IPS-18a (cell line): ENCODE results near the gene MYO7A.

ENCODE experiments used
- H3K27ac ChIP-seq: one replicate; pipeline ENCODE4 v1.5.1; 2013; ENCODE audit warnings: low read length
- H3K27me3 ChIP-seq: one replicate; pipeline ENCODE4 v1.6.1; 2013; ENCODE audit warnings: mild to moderate bottlenecking, low read length; ENCODE audit not compliant: control insufficient read depth, insufficient read depth
- H3K36me3 ChIP-seq: one replicate; pipeline ENCODE4 v1.6.1; 2013; ENCODE audit warnings: low read depth, low read length; ENCODE audit not compliant: control insufficient read depth
- H3K4me1 ChIP-seq: one replicate; pipeline ENCODE4 v1.6.1; 2013; ENCODE audit warnings: low read depth, low read length; ENCODE audit not compliant: control insufficient read depth
- H3K4me3 ChIP-seq: one replicate; pipeline ENCODE4 v1.5.1; 2013; ENCODE audit warnings: low read length
- H3K9ac ChIP-seq: one replicate; pipeline ENCODE4 v1.6.1; 2013; ENCODE audit warnings: mild to moderate bottlenecking, low read length, moderate library complexity
- H3K9me3 ChIP-seq: one replicate; pipeline ENCODE4 v1.6.1; 2013; ENCODE audit warnings: low read depth, low read length; ENCODE audit not compliant: control insufficient read depth

MYO7A gene

GRCh38 chr11:77087723-77088225 is 40.3 kb upstream of the MYO7A start:
- no peaks in the 10 kb centered on the region for H3K27me3 ChIP-seq
- no peaks in the 10 kb centered on the region for H3K36me3 ChIP-seq
- H3K4me1 ChIP-seq = peaks cover 5% of the 10 kb centered on the region
- no peak overlapping the region for H3K27ac ChIP-seq
- no peak overlapping the region for H3K9ac ChIP-seq
- H3K4me3 ChIP-seq = no peak overlapping the region
- no peaks in the 10 kb centered on the region for H3K9me3 ChIP-seq

- H3K4me3 ChIP-seq = no peak overlapping the region
- H3K27me3 ChIP-seq = no peaks in the 10 kb centered on the region
- no peak overlapping the region for H3K27ac ChIP-seq
- H3K36me3 ChIP-seq = no peaks in the 10 kb centered on the region
- no peak overlapping the region for H3K9ac ChIP-seq
- peaks cover 5% of the 10 kb centered on the region for H3K4me1 ChIP-seq
- H3K9me3 ChIP-seq = no peaks in the 10 kb centered on the region
These were observed 39.6 kb upstream of the MYO7A start for GRCh38 chr11:77088236-77089003.

DNA sequence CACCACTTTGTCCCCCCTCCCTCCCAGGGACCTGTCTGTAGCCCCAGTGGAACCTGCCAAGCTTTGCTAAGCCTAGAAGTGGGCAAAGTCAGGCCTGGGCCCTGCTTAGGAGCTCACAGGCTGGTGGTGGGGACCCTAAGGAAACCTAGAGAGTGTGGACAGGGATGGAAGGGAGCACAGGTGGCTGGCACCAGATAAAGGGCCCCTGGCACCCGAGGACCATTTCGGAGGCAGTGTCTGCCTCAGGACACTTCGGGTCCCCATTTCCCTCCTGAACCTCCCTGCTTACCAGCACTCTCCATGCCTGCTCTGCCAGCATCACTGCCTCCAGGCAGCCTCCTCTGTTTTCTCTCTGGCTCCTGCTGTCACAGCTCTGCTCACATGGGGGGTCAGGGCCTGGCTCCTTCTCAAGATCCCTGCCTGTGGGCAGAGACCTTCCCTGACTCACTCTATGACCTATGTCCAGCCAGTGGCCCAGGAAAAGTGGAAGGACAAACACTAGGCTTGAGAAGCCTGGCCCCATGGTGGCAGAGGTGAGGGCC is 39.0 kb upstream of the MYO7A start:
- Histone ChIP-seq H3K27me3 (no peaks in the 10 kb centered on the region), H3K4me1 (peaks cover 5% of the 10 kb centered on the region), H3K4me3 (no peak overlapping the region), H3K27ac (no peak overlapping the region), H3K9me3 (no peaks in the 10 kb centered on the region), H3K9ac (no peak overlapping the region), H3K36me3 (no peaks in the 10 kb centered on the region)

- Histone ChIP-seq H3K27ac (no peak overlapping the region), H3K9ac (no peak overlapping the region), H3K4me1 (peaks cover 5% of the 10 kb centered on the region), H3K27me3 (no peaks in the 10 kb centered on the region), H3K4me3 (no peak overlapping the region), H3K9me3 (no peaks in the 10 kb centered on the region), H3K36me3 (no peaks in the 10 kb centered on the region)
These were observed 38.0 kb upstream of the MYO7A start for GRCh38 chr11:77090046-77090372.

DNA sequence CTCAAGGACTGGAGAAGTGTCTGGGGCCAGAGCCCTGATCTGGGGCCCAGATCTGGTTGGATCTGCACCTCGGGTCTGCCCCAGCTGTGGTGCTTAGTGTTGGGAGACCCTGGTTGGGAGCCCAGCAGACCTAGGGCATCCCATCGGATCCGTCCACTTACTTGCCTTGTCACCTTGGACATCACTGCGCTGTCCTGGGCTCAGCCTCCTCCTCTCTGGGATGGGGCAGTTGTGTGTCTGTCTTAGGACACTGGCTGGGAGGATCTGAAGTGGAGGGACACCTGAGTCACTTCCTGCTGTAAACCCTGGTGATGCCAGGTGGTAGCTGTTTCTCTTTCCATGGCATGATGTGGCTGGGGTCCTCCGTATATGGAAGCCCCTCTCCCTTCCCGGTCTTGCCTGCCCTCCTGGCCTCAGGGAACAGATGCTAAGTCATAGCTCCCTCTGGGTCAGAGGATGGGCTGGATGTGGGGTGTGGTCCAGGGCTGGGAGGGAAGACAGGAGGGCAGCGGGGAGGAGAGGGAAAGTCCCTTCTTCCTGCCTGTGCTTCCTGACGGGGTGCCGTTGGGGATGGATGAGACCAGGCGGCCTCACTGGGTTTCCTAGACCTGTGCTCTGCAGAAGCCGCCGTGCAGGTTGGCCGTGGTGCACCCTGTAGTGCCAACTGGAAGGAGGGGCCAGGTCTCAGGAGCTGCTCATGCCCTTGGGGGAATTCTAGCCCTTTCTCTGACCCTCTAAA is 37.5 kb upstream of the MYO7A start:
- peaks cover 5% of the 10 kb centered on the region for H3K4me1 ChIP-seq
- no peaks in the 10 kb centered on the region for H3K36me3 ChIP-seq
- no peaks in the 10 kb centered on the region for H3K27me3 ChIP-seq
- H3K9me3 ChIP-seq = no peaks in the 10 kb centered on the region
- H3K4me3 ChIP-seq = no peak overlapping the region
- H3K27ac ChIP-seq = no peak overlapping the region
- H3K9ac ChIP-seq = no peak overlapping the region

GRCh38 chr11:77091146-77091940 is 36.7 kb upstream of the MYO7A start:
- Histone ChIP-seq H3K36me3 (no peaks in the 10 kb centered on the region), H3K9ac (no peak overlapping the region), H3K9me3 (no peaks in the 10 kb centered on the region), H3K4me1 (peaks cover 5% of the 10 kb centered on the region), H3K4me3 (no peak overlapping the region), H3K27me3 (no peaks in the 10 kb centered on the region), H3K27ac (no peak overlapping the region)

GRCh38 chr11:77092382-77092781 is 35.7 kb upstream of the MYO7A start:
- H3K9me3 ChIP-seq = no peaks in the 10 kb centered on the region
- H3K27ac ChIP-seq = no peak overlapping the region
- H3K36me3 ChIP-seq = no peaks in the 10 kb centered on the region
- no peaks in the 10 kb centered on the region for H3K27me3 ChIP-seq
- no peak overlapping the region for H3K4me3 ChIP-seq
- no peak overlapping the region for H3K9ac ChIP-seq
- peaks cover 5% of the 10 kb centered on the region for H3K4me1 ChIP-seq

- Histone ChIP-seq H3K27ac (no peak overlapping the region), H3K27me3 (no peaks in the 10 kb centered on the region), H3K9me3 (no peaks in the 10 kb centered on the region), H3K4me3 (no peak overlapping the region), H3K9ac (no peak overlapping the region), H3K36me3 (no peaks in the 10 kb centered on the region), H3K4me1 (peaks cover 5% of the 10 kb centered on the region)
These were observed 34.8 kb upstream of the MYO7A start for GRCh38 chr11:77093056-77093891.

DNA sequence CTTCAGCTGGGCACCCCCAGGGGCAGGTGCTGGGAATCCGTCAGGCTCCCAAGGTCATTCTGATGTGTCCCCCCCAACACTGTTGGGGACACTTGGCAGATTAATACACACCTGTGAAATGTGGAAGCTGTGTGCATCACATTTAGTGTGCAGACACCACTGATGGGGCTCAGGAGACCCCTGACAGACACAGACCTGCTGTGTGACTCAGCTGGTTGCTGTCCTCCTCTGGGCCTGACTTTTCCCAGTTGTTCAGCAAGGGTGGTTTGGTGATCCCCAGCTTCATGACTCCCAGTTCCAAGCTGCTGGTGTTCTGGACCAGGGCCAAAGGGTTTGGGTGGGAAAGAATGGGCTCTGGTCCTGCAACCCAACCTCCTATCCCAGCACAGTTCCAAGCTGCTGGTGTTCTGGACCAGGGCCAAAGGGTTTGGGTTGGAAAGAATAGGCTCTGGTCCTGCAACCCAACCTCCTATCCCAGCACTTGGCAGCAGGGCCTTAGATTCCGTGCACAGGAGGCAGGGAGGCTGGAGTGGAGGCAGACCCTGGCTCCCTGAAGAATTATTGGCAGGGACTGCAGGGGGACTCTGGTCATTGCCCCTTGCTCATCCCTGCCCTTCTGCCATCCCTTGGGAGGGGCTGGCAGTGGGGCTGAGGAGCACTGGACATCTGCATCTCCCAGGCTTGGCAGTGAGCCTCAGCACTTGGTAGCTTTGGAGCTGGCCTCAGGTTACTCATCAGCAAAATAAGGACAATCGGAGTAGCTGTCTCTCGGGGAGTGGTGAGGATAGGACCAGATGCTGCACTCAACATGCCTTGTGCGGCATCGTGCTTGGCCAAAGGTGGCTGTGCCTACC is 33.8 kb upstream of the MYO7A start:
- no peaks in the 10 kb centered on the region for H3K27me3 ChIP-seq
- H3K27ac ChIP-seq = no peak overlapping the region
- no peak overlapping the region for H3K4me3 ChIP-seq
- H3K4me1 ChIP-seq = peaks cover 5% of the 10 kb centered on the region
- H3K9ac ChIP-seq = no peak overlapping the region
- H3K9me3 ChIP-seq = no peaks in the 10 kb centered on the region
- H3K36me3 ChIP-seq = no peaks in the 10 kb centered on the region

DNA sequence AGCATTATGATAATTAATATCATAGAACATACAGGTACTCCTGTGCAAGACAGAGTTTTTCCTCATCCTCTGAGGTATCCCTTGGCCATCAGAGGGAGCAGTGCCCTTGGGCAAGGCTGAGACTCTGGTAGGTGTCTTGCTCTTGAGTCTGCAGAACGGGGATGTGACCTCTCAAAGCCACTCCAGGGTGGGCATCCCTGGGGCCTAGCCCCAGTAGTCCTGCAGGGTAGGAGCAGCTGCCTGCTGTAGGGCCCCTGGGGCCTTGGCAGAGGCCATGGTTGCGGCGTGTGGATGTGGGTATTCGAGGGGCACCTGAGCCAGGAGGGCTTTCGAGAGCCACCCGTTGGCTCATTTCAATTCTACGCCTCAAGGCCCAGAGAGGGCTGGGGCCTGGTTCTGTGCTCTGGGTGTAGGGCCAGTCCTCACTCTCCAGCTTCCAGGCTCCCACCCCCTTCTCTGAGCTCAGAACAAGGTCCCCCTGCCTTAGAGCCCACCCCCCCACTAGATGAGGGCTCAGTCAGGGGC is 33.1 kb upstream of the MYO7A start:
- Histone ChIP-seq H3K27me3 (no peaks in the 10 kb centered on the region), H3K9ac (no peak overlapping the region), H3K4me1 (peaks cover 5% of the 10 kb centered on the region), H3K4me3 (no peak overlapping the region), H3K27ac (no peak overlapping the region), H3K36me3 (no peaks in the 10 kb centered on the region), H3K9me3 (no peaks in the 10 kb centered on the region)
